ENCODE data around the gene MTMR8.
"Not testable (repeated sequence)": the region's sequence is repeated elsewhere in the genome, so short reads cannot be mapped to it uniquely, and the experiment has no call there.

Gene MTMR8

GRCh38 chrX:64394874-64395567 is at the start of gene MTMR8:
Gene MTMR8 (minus strand): TSS chrX:64395452. CDS start chrX:64395363, 89 bp downstream.
- DNase-seq, result peak; percentile 83

- no peak for DNase-seq
Observed at GRCh38 chrX:64439551-64439950, 44.3 kb upstream of the MTMR8 start.

- DNase-seq, result no peak
Observed at GRCh38 chrX:64437665-64438064, 42.4 kb upstream of the MTMR8 start.

- no peak for DNase-seq
Observed at GRCh38 chrX:64437218-64437617, 42.0 kb upstream of the MTMR8 start.

GRCh38 chrX:64428371-64428770 is 33.1 kb upstream of the MTMR8 start:
- no peak for DNase-seq

GRCh38 chrX:64427787-64428186 is 32.5 kb upstream of the MTMR8 start:
- no peak for DNase-seq

DNA sequence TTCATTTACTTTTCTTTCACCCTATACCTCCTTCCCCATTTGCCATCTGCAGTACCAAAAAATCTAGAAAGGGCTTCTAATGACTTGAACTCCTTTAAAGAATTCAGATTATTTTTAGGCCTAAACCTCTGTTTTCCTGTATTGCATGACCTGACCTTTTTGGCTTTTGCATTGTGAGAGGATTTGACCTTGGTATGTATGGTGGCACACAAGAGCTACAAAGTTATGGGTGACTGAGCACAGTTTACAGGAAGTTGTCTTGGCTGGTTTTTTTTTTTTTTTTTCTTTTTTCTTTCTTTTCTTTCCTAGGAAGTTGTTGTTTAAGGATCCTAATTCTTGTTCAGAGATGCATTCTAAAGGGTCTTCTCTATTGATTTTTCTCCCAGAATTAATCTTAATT is 32.0 kb upstream of the MTMR8 start:
- no peak for DNase-seq

- DNase-seq, result not testable (repeated sequence)
Observed at GRCh38 chrX:64409730-64410129, 14.5 kb upstream of the MTMR8 start.

DNA sequence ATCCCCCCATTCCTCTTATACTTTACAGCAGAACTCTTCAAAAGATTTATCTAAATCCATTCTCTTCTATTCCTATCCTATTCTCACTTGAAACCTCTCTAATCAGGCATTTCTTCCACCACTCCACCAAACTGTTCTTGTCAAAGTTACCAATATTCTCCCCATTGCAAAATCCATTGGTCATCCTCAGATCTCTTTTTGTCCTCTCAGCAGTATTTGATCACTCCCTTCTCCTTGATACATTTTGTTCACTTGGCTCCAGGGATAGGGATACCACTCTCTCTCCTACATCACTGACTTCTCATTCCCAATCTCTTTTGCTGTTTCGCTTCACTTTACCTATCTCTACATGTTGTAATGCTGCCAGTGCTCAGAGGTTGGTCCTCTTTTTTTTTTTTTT is 2.8 kb upstream of the MTMR8 start:
- DNase-seq, result no peak

GRCh38 chrX:64395568-64395929 is 297 bp upstream of the MTMR8 start:
- DNase-seq, result no peak

DNA sequence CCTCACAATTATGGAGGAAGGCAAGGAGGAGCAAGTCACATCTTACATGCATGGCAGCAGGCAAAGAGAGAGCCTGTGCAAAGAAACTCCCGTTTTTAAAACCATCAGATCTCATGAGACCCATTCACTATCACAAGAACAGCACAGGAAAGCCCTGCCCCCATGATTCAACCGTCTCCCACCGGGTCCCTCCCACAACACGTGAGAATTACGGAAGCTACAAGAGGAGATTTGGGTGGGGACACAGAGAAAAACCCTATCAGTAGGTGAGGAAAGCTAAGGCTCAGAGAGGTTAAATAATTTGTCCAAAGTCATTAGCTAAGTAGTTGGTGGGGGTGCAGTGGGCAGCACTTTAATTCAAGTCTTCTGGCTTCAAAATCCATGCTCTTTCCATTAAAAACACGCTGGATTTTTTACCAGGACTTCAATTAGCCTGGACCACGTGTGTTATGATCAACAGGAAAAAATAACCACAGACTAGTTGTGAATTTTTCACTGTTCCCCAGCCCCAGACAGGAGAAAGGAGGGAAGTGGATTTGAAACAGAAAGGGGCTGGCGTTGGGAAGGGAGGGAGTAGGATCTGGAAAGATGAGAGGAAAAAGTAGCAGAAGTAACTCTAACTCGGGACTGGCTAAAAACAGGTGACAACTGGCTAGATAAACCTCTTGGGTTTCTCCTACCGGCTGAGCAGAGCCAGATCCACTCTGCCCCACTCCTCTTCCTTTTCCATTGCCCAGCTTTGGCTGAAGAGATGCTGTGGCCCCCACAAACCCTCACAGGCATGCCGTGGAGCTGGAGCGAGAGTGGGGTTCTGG is 986 bp downstream of the MTMR8 start:
- no peak for DNase-seq

DNA sequence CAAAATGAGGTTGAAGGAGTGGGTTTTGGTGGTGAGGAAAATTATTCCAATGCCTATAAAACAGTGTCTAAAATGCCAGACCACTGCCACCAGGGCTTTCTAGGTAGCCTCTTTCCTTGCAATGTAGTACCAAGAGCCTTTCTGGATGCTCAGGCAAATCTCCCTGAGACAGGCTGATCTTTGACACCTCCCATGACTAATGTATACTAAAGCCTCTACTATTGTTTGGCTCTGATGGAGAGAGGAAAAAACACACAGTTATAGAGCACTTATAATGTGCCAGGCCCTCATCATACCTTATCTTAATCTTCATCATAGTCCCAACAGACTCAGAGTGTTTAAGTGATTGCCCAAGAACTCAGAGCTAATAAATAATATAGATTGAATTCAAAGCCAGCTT is 5.8 kb downstream of the MTMR8 start:
- DNase-seq, result no peak

DNA sequence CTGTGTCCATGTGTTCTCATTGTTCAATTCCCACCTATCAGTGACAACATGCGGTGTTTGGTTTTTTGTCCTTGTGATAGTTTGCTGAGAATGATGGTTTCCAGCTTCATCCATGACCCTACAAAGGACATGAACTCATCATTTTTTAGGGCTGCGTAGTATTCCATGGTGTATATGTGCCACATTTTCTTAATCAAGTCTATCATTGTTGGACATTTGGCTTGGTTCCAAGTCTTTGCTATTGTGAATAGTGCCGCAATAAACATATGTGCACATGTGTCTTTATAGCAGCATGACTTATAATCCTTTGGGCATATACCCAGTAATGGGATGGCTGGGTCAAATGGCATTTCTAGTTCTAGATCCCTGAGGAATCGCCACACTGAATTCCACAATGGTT is 14.5 kb downstream of the MTMR8 start:
- DNase-seq, result not testable (repeated sequence)

DNA sequence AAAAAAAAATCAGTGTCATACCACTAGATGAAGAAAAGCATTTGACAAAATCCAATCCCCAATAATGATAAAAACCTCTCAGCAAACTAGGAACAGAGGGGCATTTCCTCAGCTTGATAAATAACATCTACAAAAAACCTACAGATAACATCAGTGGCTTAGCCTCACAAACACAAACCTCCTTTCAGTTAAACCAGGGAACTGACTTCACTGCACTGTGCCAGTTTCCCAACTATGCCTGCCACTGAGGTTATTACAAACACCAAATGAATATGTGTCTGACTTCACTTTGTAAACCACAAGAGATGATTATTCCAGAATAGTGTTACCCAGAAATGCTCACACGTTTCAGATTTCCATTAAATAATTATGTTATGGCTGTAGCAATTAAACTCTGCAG is 15.3 kb downstream of the MTMR8 start:
- no peak for DNase-seq

DNA sequence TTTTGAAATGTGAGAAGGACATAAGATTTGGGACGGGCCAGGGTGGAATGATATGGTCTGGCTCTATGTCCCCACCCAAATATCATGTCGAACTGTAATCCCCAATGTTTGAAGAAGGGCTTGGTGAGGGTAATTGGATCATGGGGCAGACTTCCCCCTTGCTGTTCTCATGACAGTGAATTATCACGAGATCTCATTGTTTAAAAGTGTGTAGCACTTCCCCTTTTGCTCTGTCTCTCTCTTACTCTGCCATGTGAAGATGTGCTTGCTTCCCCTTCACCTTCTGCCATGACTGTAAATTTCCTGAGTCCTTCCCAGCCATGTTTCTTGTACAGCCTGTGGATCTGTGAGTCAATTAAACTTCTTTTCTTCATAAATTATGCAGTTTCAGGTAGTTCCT is 17.5 kb downstream of the MTMR8 start:
- DNase-seq, result no peak

GRCh38 chrX:64352081-64352480 is 43.2 kb downstream of the MTMR8 start:
- no peak for DNase-seq

- DNase-seq, result no peak
Observed at GRCh38 chrX:64350521-64350920, 44.7 kb downstream of the MTMR8 start.

GRCh38 chrX:64350047-64350446 is 45.2 kb downstream of the MTMR8 start:
- DNase-seq, result no peak

DNA sequence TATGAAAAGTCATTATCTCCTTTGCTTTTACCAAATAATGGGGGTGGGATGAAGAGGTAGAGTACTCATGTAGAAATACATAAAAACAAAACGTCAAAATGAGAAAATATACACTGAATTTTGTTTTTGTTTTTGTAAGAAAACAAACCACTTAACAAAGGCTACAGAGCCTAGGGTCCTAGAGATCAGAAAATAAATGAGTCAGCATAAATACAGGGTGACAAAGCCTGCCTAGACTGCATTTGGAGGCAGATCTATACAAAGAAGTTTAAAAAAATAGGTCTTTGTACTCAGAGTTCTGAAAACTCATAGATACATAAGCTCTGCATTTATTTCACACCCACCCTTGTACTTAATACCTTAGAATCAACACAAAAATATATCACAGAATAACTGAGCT is 52.4 kb downstream of the MTMR8 start:
- DNase-seq, result no peak

DNA sequence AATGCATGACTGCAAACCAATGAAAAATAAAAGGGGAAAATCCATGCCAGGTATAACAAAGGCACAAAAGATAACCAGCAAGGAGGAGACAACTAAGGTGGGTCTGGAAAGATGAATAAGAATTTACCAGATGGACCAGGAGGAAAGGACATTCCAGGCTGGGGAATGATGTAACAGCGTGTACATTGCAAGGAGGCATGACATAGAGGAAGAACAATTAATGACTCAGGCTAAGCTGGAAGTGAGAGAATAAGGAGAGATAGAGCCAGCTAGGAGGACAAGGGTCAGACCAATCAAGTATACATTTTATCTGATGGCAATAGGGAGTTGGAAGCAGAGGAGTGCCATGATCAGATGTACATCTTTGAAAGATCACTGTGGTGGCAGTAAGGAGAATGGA is 57.0 kb downstream of the MTMR8 start:
- DNase-seq, result no peak

DNA sequence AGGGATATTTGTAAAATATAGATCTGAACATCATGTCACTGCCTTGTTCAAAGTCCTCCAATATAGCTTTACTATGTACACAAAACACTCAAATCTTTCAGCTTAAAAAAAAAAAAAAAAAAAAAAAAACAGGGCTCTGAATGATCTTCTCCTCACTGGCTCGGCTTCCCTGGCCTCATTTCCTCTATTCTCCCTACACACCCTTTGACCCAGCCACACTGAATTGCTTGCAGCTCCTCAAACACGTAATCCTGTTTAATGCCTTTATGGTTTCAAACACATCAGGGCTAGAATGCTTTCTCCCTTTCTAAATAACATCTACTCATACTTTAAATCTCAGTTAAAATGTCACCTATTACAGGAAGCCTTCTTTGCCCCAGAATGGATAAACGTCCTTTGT is 60.8 kb downstream of the MTMR8 start:
- no peak for DNase-seq

DNA sequence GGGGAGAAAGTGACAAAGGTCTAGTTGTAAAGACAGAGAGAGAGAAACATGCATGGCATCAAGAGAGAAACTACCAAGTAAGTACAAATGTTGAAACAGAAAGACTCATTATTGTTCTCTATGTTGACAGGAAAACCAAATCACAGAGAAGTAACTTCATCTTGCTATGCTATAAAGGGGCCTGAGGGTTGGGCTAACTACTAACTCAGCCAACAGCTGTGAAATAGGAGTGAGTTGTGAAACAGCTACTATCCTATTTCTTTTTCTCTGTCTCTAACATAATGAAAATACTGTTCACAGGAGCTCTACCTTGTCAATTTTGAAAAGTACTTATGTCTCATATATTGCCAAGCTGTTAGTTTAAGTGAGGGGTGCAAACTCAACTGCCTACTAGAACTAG is 65.0 kb downstream of the MTMR8 start:
- DNase-seq, result no peak

- no peak for DNase-seq
Observed at GRCh38 chrX:64321507-64321906, 73.7 kb downstream of the MTMR8 start.

DNA sequence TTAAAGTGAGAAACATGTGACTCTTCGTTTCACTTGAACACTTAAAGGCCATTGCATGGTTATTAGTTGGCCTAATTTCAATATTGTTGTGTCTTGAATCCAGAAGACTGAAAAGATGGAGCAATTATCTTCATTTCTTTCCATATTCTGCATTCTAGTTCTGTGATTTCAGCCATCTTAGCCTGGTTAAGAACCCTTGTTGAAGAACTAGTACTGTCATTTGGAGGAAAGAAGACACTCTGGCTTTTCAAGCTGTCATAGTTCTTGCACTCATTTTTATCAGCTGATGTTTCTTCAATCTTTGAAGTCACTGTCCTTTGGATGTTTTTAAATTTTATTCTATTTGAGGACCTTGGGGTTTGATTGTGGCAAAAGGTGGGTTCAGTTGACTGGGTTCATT is 81.6 kb downstream of the MTMR8 start:
- no peak for DNase-seq

GRCh38 chrX:64306712-64307111 is 88.5 kb downstream of the MTMR8 start:
- no peak for DNase-seq

All from stimulated activated CD8-positive, alpha-beta memory T cell treated with anti-CD3 and anti-CD28 coated beads, Interleukin-4, amount 100 ng/mL, for 48 hours (primary cell).